HepG2 (cell line): ENCODE data around the gene AIFM1. TPM values are rescaled to one million over a fixed set of nuclear protein-coding genes. Genes with fewer than 3 reads are reported as not detected.
A peak's percentile ranks its signal among the peaks of the same experiment; 100 is the strongest.

Experiments used
- ETS1 ChIP-seq: sonication (generic); formaldehyde crosslinking; IDR thresholded peaks from 2 replicates; pipeline ENCODE4 v1.4.0; 2020; ENCODE audit warnings: missing genetic modification reagents
- FOXP1 ChIP-seq, 2 experiments: fragments of 450-650 bp in 1 of 2; IDR thresholded peaks; 2 replicates each; pipeline ENCODE4 v1.6.1; 2017 to 2018; ENCODE audit warnings: antibody characterized with exemption in 1 of 2
- GTF3A ChIP-seq: sonication (generic); formaldehyde crosslinking; conservative IDR thresholded peaks from 2 replicates; pipeline ENCODE4 v1.4.0; 2020; ENCODE audit warnings: mild to moderate bottlenecking, missing genetic modification reagents
- KLF11 ChIP-seq: IDR thresholded peaks from 2 replicates; pipeline ENCODE4 v1.6.1; 2016; ENCODE audit warnings: missing compliant biosample characterization
- NFAT5 ChIP-seq: sonication (generic); formaldehyde crosslinking; IDR thresholded peaks from 2 replicates; pipeline ENCODE4 v1.4.0; 2020; ENCODE audit warnings: missing genetic modification reagents
- RNF219 ChIP-seq: sonication (generic); formaldehyde crosslinking; IDR thresholded peaks from 2 replicates; pipeline ENCODE4 v1.5.0; 2020; ENCODE audit warnings: mild to moderate bottlenecking, missing genetic modification reagents
- SP140L ChIP-seq: sonication (generic); formaldehyde crosslinking; IDR thresholded peaks from 2 replicates; pipeline ENCODE4 v1.4.0; 2020; ENCODE audit warnings: missing genetic modification reagents, borderline replicate concordance
- SP4 ChIP-seq: sonication (generic); formaldehyde crosslinking; IDR thresholded peaks from 2 replicates; pipeline ENCODE4 v1.8.1; 2023; ENCODE audit warnings: mild to moderate bottlenecking, missing genetic modification reagents
- ZNF646 ChIP-seq: sonication (generic); formaldehyde crosslinking; IDR thresholded peaks from 2 replicates; pipeline ENCODE4 v1.9.0; 2021; ENCODE audit warnings: mild to moderate bottlenecking, missing genetic modification reagents
- ZZZ3 ChIP-seq: sonication (generic); formaldehyde crosslinking; IDR thresholded peaks from 2 replicates; pipeline ENCODE4 v1.4.0; 2020; ENCODE audit warnings: missing genetic modification reagents, mild to moderate bottlenecking, borderline replicate concordance
- polyA plus RNA-seq, 8 experiments: library from polyadenylated mRNA; depleted of rRNA in 3 of 8; stranded (reverse) in 7 of 8; unstranded in 1 of 8; fragments of >200 nt; fragmentation: Illumina TruSeq in 4 of 8; extraction: Trizol in 4 of 8; gene quantifications; 2 replicates each; pipeline versions ENCODE4 v1.2.1 to v1.2.3, GENCODE V29; 2011 to 2016; ENCODE audit warnings: low read depth in 4 of 8, missing spikeins in 1 of 8, mixed read lengths in 1 of 8; ENCODE audit not compliant: insufficient read depth in 1 of 8
- total RNA-seq, 5 experiments: library from RNA; depleted of rRNA; stranded (reverse); fragments of >200 nt; fragmentation: Illumina TruSeq; extraction: Trizol; gene quantifications; 2 replicates each; pipeline ENCODE4 v1.2.3, GENCODE V29; 2016; ENCODE audit warnings: low read depth in 1 of 5
- TF ChIP-seq, protein P1 (sequence below): sonication (generic); formaldehyde crosslinking; IDR thresholded peaks from 2 replicates; pipeline ENCODE4 v1.8.0; 2022; ENCODE audit warnings: mild to moderate bottlenecking, missing genetic modification reagents, moderate library complexity

AIFM1 gene
- total and polyA plus RNA-seq, 2 of the 13 experiments (the other 11 are each of a cell fraction or from before 2014, with no cell fraction given), result 42.8 to 46.9 TPM

DNA sequence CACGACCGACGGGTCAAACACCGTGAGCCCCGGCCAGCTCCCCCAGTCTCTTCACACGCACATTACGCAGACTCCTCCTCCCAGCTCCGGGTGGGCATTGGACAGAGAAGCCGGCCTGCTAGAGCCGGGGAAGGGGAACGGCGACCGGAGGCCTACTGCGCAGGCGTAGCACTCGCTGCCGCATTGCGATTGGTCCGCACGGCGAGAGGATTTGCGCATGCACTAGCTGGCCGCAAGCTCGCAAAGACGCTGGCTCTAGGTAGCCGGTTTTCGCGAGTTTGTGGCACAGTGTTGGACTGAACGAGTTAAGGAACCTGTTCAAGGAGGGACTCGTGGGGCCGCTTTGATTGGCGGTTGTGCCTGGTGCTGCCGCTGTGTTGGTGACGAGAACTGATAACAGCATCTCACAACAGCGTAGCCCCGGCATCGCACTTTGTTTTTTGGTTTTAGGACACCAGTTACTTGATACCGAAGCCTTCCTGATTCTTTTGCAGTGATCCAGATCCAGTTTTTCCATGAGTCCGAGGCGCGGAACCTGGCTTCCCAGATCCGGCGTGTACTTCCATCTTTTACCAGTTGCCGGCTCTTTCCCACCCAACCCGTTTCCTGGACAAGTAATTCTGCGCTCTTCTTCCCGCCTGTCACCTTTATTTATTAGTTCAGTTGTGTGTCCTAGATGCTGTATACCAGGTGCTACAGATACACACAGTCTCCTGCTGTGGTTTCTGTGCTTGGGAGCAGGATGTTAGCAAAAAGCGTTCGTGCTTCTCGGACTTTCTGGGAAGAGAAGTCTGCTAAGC lies at the start of gene AIFM1 (continued):
- no peak for TF ChIP-seq ZNF646 (CRISPR knock-in tag)
- TF ChIP-seq KLF11 (CRISPR knock-in tag), result no peak
- TF ChIP-seq, protein P1, sequence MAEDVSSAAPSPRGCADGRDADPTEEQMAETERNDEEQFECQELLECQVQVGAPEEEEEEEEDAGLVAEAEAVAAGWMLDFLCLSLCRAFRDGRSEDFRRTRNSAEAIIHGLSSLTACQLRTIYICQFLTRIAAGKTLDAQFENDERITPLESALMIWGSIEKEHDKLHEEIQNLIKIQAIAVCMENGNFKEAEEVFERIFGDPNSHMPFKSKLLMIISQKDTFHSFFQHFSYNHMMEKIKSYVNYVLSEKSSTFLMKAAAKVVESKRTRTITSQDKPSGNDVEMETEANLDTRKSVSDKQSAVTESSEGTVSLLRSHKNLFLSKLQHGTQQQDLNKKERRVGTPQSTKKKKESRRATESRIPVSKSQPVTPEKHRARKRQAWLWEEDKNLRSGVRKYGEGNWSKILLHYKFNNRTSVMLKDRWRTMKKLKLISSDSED (CRISPR knock-in tag), result no peak
- no peak for TF ChIP-seq FOXP1 (IDR thresholded peaks at IDR 0.05)
- no peak for TF ChIP-seq FOXP1 (CRISPR knock-in tag; IDR thresholded peaks at IDR 0.05)
- no peak for TF ChIP-seq SP4 (CRISPR knock-in tag)
- no peak for TF ChIP-seq GTF3A (CRISPR knock-in tag)
- no peak for TF ChIP-seq ETS1 (CRISPR knock-in tag)
- no peak for TF ChIP-seq SP140L
- 0 out of 2 replicates have a peak, but pooled peaks have one; percentile 42 for TF ChIP-seq RNF219
- TF ChIP-seq ZZZ3 (CRISPR knock-in tag), result no peak
- no peak for TF ChIP-seq NFAT5
